Liver (tissue), 3 donors: ENCODE data around the gene CMC2.

Experiments
- FOXA2 ChIP-seq: IDR thresholded peaks from 2 replicates; pipeline ENCODE4 v1.6.1; 2016; ENCODE audit warnings: antibody characterized with exemption
- MAX ChIP-seq: IDR thresholded peaks from 2 replicates; pipeline ENCODE4 v1.6.1; 2016; ENCODE audit warnings: antibody characterized with exemption
- SP1 ChIP-seq: IDR thresholded peaks from 2 replicates; pipeline ENCODE4 v1.6.1; 2018; ENCODE audit warnings: antibody characterized with exemption, mild to moderate bottlenecking
- YY1 ChIP-seq: IDR thresholded peaks from 2 replicates; pipeline ENCODE4 v1.6.1; 2016; ENCODE audit warnings: antibody characterized with exemption, mild to moderate bottlenecking
- TF ChIP-seq, protein P1 (sequence below): IDR thresholded peaks from 2 replicates; pipeline ENCODE4 v1.6.1; 2016; ENCODE audit warnings: antibody characterized with exemption
- TF ChIP-seq, protein P2 (sequence below): fragments of 150-350 bp; IDR thresholded peaks from 2 replicates; pipeline ENCODE4 v1.5.1; 2017; ENCODE audit warnings: improper control_type of control experiment, low read depth, low read length; ENCODE audit not compliant: missing input control
- TF ChIP-seq, protein P3 (sequence below): IDR thresholded peaks from 2 replicates; pipeline ENCODE4 v1.6.1; 2016; ENCODE audit warnings: antibody characterized with exemption, mild to moderate bottlenecking
- donor health status: healthy.
- donor health status: healthy.

- TF ChIP-seq, protein P1, sequence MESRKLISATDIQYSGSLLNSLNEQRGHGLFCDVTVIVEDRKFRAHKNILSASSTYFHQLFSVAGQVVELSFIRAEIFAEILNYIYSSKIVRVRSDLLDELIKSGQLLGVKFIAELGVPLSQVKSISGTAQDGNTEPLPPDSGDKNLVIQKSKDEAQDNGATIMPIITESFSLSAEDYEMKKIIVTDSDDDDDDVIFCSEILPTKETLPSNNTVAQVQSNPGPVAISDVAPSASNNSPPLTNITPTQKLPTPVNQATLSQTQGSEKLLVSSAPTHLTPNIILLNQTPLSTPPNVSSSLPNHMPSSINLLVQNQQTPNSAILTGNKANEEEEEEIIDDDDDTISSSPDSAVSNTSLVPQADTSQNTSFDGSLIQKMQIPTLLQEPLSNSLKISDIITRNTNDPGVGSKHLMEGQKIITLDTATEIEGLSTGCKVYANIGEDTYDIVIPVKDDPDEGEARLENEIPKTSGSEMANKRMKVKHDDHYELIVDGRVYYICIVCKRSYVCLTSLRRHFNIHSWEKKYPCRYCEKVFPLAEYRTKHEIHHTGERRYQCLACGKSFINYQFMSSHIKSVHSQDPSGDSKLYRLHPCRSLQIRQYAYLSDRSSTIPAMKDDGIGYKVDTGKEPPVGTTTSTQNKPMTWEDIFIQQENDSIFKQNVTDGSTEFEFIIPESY = no peak
- TF ChIP-seq, protein P2, sequence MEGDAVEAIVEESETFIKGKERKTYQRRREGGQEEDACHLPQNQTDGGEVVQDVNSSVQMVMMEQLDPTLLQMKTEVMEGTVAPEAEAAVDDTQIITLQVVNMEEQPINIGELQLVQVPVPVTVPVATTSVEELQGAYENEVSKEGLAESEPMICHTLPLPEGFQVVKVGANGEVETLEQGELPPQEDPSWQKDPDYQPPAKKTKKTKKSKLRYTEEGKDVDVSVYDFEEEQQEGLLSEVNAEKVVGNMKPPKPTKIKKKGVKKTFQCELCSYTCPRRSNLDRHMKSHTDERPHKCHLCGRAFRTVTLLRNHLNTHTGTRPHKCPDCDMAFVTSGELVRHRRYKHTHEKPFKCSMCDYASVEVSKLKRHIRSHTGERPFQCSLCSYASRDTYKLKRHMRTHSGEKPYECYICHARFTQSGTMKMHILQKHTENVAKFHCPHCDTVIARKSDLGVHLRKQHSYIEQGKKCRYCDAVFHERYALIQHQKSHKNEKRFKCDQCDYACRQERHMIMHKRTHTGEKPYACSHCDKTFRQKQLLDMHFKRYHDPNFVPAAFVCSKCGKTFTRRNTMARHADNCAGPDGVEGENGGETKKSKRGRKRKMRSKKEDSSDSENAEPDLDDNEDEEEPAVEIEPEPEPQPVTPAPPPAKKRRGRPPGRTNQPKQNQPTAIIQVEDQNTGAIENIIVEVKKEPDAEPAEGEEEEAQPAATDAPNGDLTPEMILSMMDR = no peak
- TF ChIP-seq SP1 (no peak), MAX (no peak), FOXA2 (no peak), YY1 (no peak)
- TF ChIP-seq, protein P3, sequence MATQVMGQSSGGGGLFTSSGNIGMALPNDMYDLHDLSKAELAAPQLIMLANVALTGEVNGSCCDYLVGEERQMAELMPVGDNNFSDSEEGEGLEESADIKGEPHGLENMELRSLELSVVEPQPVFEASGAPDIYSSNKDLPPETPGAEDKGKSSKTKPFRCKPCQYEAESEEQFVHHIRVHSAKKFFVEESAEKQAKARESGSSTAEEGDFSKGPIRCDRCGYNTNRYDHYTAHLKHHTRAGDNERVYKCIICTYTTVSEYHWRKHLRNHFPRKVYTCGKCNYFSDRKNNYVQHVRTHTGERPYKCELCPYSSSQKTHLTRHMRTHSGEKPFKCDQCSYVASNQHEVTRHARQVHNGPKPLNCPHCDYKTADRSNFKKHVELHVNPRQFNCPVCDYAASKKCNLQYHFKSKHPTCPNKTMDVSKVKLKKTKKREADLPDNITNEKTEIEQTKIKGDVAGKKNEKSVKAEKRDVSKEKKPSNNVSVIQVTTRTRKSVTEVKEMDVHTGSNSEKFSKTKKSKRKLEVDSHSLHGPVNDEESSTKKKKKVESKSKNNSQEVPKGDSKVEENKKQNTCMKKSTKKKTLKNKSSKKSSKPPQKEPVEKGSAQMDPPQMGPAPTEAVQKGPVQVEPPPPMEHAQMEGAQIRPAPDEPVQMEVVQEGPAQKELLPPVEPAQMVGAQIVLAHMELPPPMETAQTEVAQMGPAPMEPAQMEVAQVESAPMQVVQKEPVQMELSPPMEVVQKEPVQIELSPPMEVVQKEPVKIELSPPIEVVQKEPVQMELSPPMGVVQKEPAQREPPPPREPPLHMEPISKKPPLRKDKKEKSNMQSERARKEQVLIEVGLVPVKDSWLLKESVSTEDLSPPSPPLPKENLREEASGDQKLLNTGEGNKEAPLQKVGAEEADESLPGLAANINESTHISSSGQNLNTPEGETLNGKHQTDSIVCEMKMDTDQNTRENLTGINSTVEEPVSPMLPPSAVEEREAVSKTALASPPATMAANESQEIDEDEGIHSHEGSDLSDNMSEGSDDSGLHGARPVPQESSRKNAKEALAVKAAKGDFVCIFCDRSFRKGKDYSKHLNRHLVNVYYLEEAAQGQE = no peak
Observed at GRCh38 chr16:80962879-80963278, 43.8 kb downstream of the CMC2 start.
